HepG2 (cell line): Measurements from ENCODE around the gene ZNF556. TPM values are rescaled to one million over a fixed set of nuclear protein-coding genes. Genes with fewer than 3 reads are reported as not detected.

ENCODE experiments used
- ATAC-seq: fragments of 200-7000 bp; cut with Tn5 transposase; 3 replicates; pipeline ENCODE4 v1.9.1; 2020; ENCODE audit warnings: mild to moderate bottlenecking, moderate library complexity
- BruUV-seq: library from RNA; stranded (reverse); fragments of 400-500 nt; replicated peaks from 2 replicates; lab custom pipeline; 2021; lab: Mats Ljungman, UMichigan
- CTCF ChIA-PET: fragments of 300-600 bp; formaldehyde crosslinking; extraction: SDS; loops from one replicate; lab custom pipeline; 2021; ENCODE audit warnings: low total read pairs, inconsistent platforms, low intra/inter-chr PET ratio; lab: Yijun Ruan, JAX
- POLR2A ChIA-PET: fragments of 350-600 bp; sonication (Branson Sonifier 250); formaldehyde crosslinking; loops from one replicate; lab custom pipeline; 2020; ENCODE audit warnings: antibody characterized with exemption, inconsistent platforms; lab: Yijun Ruan, JAX
- DNase-seq: peaks from one replicate; pipeline ENCODE4 v3.0.0-alpha.2; 2015; ENCODE audit warnings: low spot score
- FAIRE-seq: peaks from 3 replicates; lab custom pipeline; 2011; peaks lifted over from hg19 to GRCh38; lab: Jason Lieb, UNC
- H2AFZ ChIP-seq: one replicate; pipeline ENCODE4 v1.6.1; 2011; ENCODE audit warnings: low read length, inconsistent platforms
- H3K27ac ChIP-seq: fragments of 300-600 bp; 3 replicates; pipeline ENCODE4 v1.8.0; 2011; ENCODE audit warnings: mixed run types, mild to moderate bottlenecking, mixed read lengths, low read length, inconsistent platforms; ENCODE audit not compliant: insufficient read depth; ENCODE audit errors: extremely low read length
- H3K27me3 ChIP-seq, 2 experiments: fragments of 200-600 bp in 1 of 2; 2 replicates in 1 of 2; 3 replicates in 1 of 2; pipeline versions ENCODE4 v1.6.0 to v1.8.0; 2011; ENCODE audit warnings: low read length in 2 of 2, mild to moderate bottlenecking in 2 of 2, moderate library complexity in 2 of 2, inconsistent platforms in 1 of 2; ENCODE audit not compliant: insufficient read depth in 2 of 2, control insufficient read depth in 1 of 2
- H3K36me3 ChIP-seq, 2 experiments: fragments of 200-600 bp in 1 of 2; replicated peaks in 1 of 2; 2 replicates in 1 of 2; 3 replicates in 1 of 2; pipeline versions ENCODE4 v1.5.1 to v1.8.0; 2011; ENCODE audit warnings: low read length in 2 of 2, inconsistent platforms in 1 of 2; ENCODE audit not compliant: insufficient read depth in 2 of 2, control insufficient read depth in 1 of 2
- H3K4me1 ChIP-seq: 2 replicates; pipeline ENCODE4 v1.5.1; 2012; ENCODE audit warnings: low read length, inconsistent platforms; ENCODE audit not compliant: insufficient read depth
- H3K4me2 ChIP-seq: 2 replicates; pipeline ENCODE4 v1.6.0; 2011; ENCODE audit warnings: low read depth, low read length, inconsistent platforms
- H3K4me3 ChIP-seq, 3 experiments: fragments of 200-600 bp in 1 of 3; sonication (generic), shearing (Covaris generic) in 1 of 3; replicated peaks in 1 of 3; 2 replicates each; pipeline ENCODE4 v1.5.1; 2011 to 2016; ENCODE audit warnings: low read length in 3 of 3, inconsistent platforms in 2 of 3, low read depth in 2 of 3, mild to moderate bottlenecking in 2 of 3, control low read depth in 1 of 3, mixed read lengths in 1 of 3; ENCODE audit not compliant: insufficient read depth in 1 of 3
- H3K79me2 ChIP-seq: one replicate; pipeline ENCODE4 v1.6.1; 2011; ENCODE audit warnings: low read length, inconsistent platforms; ENCODE audit not compliant: insufficient read depth
- H3K9ac ChIP-seq: 2 replicates; pipeline ENCODE4 v1.6.0; 2011; ENCODE audit warnings: mild to moderate bottlenecking, low read depth, low read length, inconsistent platforms; ENCODE audit not compliant: insufficient read depth
- H3K9me3 ChIP-seq: 2 replicates; pipeline ENCODE4 v1.5.1; 2012; ENCODE audit warnings: mild to moderate bottlenecking, low read length
- H4K20me1 ChIP-seq: 2 replicates; pipeline ENCODE4 v1.6.0; 2011; ENCODE audit warnings: inconsistent platforms, mild to moderate bottlenecking, low read length, moderate library complexity; ENCODE audit not compliant: insufficient read depth
- ATRX ChIP-seq: sonication (generic); formaldehyde crosslinking; IDR thresholded peaks from 2 replicates; pipeline ENCODE4 v1.4.0; 2020; ENCODE audit warnings: missing genetic modification reagents, borderline replicate concordance
- BRCA1 ChIP-seq: sonication (generic); formaldehyde crosslinking; IDR thresholded peaks from 2 replicates; pipeline ENCODE4 v1.4.0; 2020; ENCODE audit warnings: missing genetic modification reagents
- DMAP1 ChIP-seq: IDR thresholded peaks from 2 replicates; pipeline ENCODE4 v1.6.1; 2016
- ETV5 ChIP-seq: IDR thresholded peaks from 2 replicates; pipeline ENCODE4 v1.6.1; 2018; ENCODE audit warnings: missing biosample characterization, missing genetic modification reagents, inconsistent platforms, borderline replicate concordance
- KLF16 ChIP-seq, 2 experiments: sonication (generic) in 1 of 2; formaldehyde crosslinking in 1 of 2; IDR thresholded peaks; 2 replicates each; pipeline versions ENCODE4 v1.6.1 to v1.8.0; 2016 to 2023; ENCODE audit warnings: missing genetic modification reagents in 2 of 2, missing compliant biosample characterization in 1 of 2
- MAFG ChIP-seq: sonication (generic); formaldehyde crosslinking; IDR thresholded peaks from 2 replicates; pipeline ENCODE4 v1.5.1; 2020; ENCODE audit warnings: mild to moderate bottlenecking, missing genetic modification reagents
- RARA ChIP-seq: IDR thresholded peaks from 2 replicates; pipeline ENCODE4 v1.6.1; 2016; ENCODE audit warnings: missing genetic modification reagents, missing compliant biosample characterization
- RFX1 ChIP-seq: fragments of 450-650 bp; IDR thresholded peaks from 2 replicates; pipeline ENCODE4 v1.6.1; 2017
- SOX6 ChIP-seq, 2 experiments: fragments of 450-650 bp in 1 of 2; sonication (generic) in 1 of 2; formaldehyde crosslinking in 1 of 2; IDR thresholded peaks; 2 replicates each; pipeline versions ENCODE4 v1.4.0 to v1.6.1; 2017 to 2020; ENCODE audit warnings: antibody characterized with exemption in 1 of 2, mild to moderate bottlenecking in 1 of 2, missing genetic modification reagents in 1 of 2
- ZBTB21 ChIP-seq: sonication (generic); formaldehyde crosslinking; IDR thresholded peaks from 2 replicates; pipeline ENCODE4 v1.4.0; 2020; ENCODE audit warnings: missing genetic modification reagents
- ZNF10 ChIP-seq: sonication (generic); formaldehyde crosslinking; IDR thresholded peaks from 2 replicates; pipeline ENCODE4 v1.4.0; 2020; ENCODE audit warnings: mild to moderate bottlenecking, low read depth, missing genetic modification reagents, borderline replicate concordance
- ZNF251 ChIP-seq: sonication (generic); formaldehyde crosslinking; IDR thresholded peaks from 2 replicates; pipeline ENCODE4 v1.9.0; 2021; ENCODE audit warnings: mild to moderate bottlenecking, missing genetic modification reagents
- ZNF34 ChIP-seq: sonication (generic); formaldehyde crosslinking; IDR thresholded peaks from 2 replicates; pipeline ENCODE4 v1.4.0; 2020; ENCODE audit warnings: mild to moderate bottlenecking, missing genetic modification reagents, borderline replicate concordance
- ZNF451 ChIP-seq: sonication (generic); formaldehyde crosslinking; IDR thresholded peaks from 2 replicates; pipeline ENCODE4 v1.5.0; 2020; ENCODE audit warnings: mild to moderate bottlenecking, missing genetic modification reagents
- ZNF563 ChIP-seq: sonication (generic); formaldehyde crosslinking; IDR thresholded peaks from 2 replicates; pipeline ENCODE4 v1.8.0; 2022; ENCODE audit warnings: mild to moderate bottlenecking, moderate library complexity, missing genetic modification reagents
- WGBS: methylation state at CpG from one replicate; pipeline ENCODE4 v1.1.6; 2017; ENCODE audit warnings: low lambda C conversion rate; 5-methylcytosine and 5-hydroxymethylcytosine counted together
- in situ Hi-C: cut with HindIII; loops from 2 replicates; pipeline ENCODE4 v1.10.0; 2017; ENCODE audit warnings: low pct_unique_long_range_greater_than_20kb; ENCODE audit not compliant: extremely low pct_ligation_motif_present
- intact Hi-C: fragments of 100-400 bp; cut with micrococcal nuclease; formaldehyde crosslinking; loops from one replicate; pipeline ENCODE4 v1.10.0; 2022; ENCODE audit not compliant: unreplicated experiment
- polyA plus RNA-seq, 8 experiments: library from polyadenylated mRNA; depleted of rRNA in 3 of 8; stranded (reverse) in 7 of 8; unstranded in 1 of 8; fragments of >200 nt; fragmentation: Illumina TruSeq in 4 of 8; extraction: Trizol in 4 of 8; gene quantifications; 2 replicates each; pipeline versions ENCODE4 v1.2.1 to v1.2.3, GENCODE V29; 2011 to 2016; ENCODE audit warnings: low read depth in 4 of 8, missing spikeins in 1 of 8, mixed read lengths in 1 of 8; ENCODE audit not compliant: insufficient read depth in 1 of 8
- total RNA-seq, 5 experiments: library from RNA; depleted of rRNA; stranded (reverse); fragments of >200 nt; fragmentation: Illumina TruSeq; extraction: Trizol; gene quantifications; 2 replicates each; pipeline ENCODE4 v1.2.3, GENCODE V29; 2016; ENCODE audit warnings: low read depth in 1 of 5
- TF ChIP-seq, protein P1 (sequence below): IDR thresholded peaks from 2 replicates; pipeline ENCODE4 v1.6.1; 2016
- TF ChIP-seq, protein P2 (sequence below): sonication (generic); formaldehyde crosslinking; IDR thresholded peaks from 2 replicates; pipeline ENCODE4 v1.4.0; 2020; ENCODE audit warnings: mild to moderate bottlenecking, low read depth, missing genetic modification reagents
- TF ChIP-seq, protein P3 (sequence below): sonication (generic); formaldehyde crosslinking; IDR thresholded peaks from 2 replicates; pipeline ENCODE4 v1.8.1; 2023; ENCODE audit warnings: missing genetic modification reagents, mild to moderate bottlenecking, borderline replicate concordance

The ZNF556 gene
- total and polyA plus RNA-seq, 2 of the 13 experiments (the other 11 are each of a cell fraction or from before 2014, with no cell fraction given), result 4.2 to 28.6 TPM

DNA sequence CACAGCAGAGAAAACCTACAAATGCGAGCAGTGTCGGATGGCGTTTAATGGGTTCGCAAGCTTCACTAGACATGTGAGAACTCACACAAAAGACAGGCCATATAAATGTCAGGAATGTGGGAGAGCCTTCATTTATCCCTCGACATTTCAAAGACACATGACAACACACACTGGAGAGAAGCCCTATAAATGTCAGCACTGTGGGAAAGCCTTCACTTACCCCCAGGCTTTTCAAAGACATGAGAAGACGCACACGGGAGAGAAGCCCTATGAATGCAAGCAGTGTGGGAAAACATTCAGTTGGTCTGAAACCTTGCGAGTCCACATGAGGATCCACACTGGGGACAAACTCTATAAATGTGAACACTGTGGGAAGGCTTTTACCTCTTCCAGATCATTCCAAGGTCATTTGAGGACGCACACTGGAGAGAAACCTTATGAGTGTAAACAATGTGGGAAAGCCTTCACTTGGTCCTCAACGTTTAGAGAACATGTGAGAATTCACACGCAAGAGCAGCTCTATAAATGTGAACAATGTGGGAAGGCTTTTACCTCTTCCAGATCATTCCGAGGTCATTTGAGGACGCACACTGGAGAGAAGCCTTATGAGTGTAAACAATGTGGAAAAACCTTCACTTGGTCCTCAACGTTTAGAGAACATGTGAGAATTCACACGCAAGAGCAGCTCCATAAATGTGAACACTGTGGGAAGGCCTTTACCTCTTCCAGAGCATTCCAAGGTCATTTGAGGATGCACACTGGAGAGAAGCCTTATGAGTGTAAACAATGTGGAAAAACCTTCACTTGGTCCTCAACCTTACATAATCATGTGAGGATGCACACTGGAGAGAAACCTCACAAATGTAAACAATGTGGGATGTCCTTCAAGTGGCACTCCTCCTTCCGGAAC, 50.4 kb downstream of the ZNF556 start:
- no peak overlapping the region for H3K4me2 ChIP-seq
- ChIA-PET POLR2A (no interaction called here), CTCF (no interaction called here)
- peaks cover 28% of the 10 kb centered on the region for H3K79me2 ChIP-seq
- no peak overlapping the region for H3K27ac ChIP-seq
- DNase-seq, result no peak
- ATAC-seq, result no peak
- H3K27me3 ChIP-seq, result no peaks in the 10 kb centered on the region
- no peaks in the 10 kb centered on the region for H3K9me3 ChIP-seq
- H2AFZ ChIP-seq, result no peak overlapping the region
- TSS peak; percentile 30 for BruUV-seq
- H3K9ac ChIP-seq, result no peak overlapping the region
- H4K20me1 ChIP-seq, result no peaks in the 10 kb centered on the region; the same call in 1 of the 2 replicates
- intact Hi-C loops (no loop called here), in situ Hi-C loops (no loop called here)
- peaks cover 14 to 51% of the 10 kb centered on the region in 2 experiments for H3K36me3 ChIP-seq
- 95% methylated on average over 16 of the region's 16 CpGs for WGBS
- TF ChIP-seq ZNF451 (CRISPR knock-in tag) (no peak), DMAP1 (no peak), KLF16 (CRISPR knock-in tag; IDR thresholded peaks at IDR 0.05) (no peak), ZNF563 (CRISPR knock-in tag) (no peak), BRCA1 (no peak)
- H3K4me1 ChIP-seq, result no peaks in the 10 kb centered on the region; the same call in 1 of the 2 replicates
- H3K4me3 ChIP-seq, result no peak overlapping the region
- peak; percentile 15 for FAIRE-seq

DNA sequence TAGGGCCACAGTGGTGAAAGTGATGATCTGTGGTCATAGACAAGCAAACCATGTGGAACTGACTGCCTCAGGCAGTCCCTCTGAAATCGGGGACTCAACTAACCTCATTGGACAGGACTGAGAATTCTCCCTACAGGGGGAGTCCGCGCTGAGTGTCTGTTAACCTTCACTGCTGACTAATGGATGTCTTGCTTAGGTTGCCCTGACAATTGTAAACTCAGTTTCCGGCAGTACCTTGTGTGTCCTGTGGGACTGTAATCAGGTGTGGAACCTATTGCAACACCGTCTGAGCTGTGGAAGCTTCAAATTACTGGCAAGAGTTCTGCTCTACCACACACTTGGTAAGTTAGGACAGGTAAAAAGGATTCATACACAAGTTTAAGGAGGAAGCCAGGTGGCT, 55.9 kb downstream of the ZNF556 start:
- peak; percentile 49 for FAIRE-seq
- TF ChIP-seq ZBTB21 (no peak), RARA (CRISPR knock-in tag) (no peak), ZNF34 (CRISPR knock-in tag) (no peak), MAFG (CRISPR knock-in tag) (no peak), SOX6 (IDR thresholded peaks at IDR 0.05) (no peak), SOX6 (CRISPR knock-in tag; IDR thresholded peaks at IDR 0.05) (no peak), ZNF251 (no peak), ATRX (no peak), ETV5 (CRISPR knock-in tag) (no peak; the same call in 1 of the 2 replicates), RFX1 (peak; percentile 31; the same call in 1 of the 2 replicates), ZNF10 (CRISPR knock-in tag) (no peak)
- TF ChIP-seq, protein P1, sequence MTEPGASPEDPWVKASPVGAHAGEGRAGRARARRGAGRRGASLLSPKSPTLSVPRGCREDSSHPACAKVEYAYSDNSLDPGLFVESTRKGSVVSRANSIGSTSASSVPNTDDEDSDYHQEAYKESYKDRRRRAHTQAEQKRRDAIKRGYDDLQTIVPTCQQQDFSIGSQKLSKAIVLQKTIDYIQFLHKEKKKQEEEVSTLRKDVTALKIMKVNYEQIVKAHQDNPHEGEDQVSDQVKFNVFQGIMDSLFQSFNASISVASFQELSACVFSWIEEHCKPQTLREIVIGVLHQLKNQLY, result no peak
- TF ChIP-seq, protein P2, sequence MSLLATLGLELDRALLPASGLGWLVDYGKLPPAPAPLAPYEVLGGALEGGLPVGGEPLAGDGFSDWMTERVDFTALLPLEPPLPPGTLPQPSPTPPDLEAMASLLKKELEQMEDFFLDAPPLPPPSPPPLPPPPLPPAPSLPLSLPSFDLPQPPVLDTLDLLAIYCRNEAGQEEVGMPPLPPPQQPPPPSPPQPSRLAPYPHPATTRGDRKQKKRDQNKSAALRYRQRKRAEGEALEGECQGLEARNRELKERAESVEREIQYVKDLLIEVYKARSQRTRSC (CRISPR knock-in tag), result no peak
- TF ChIP-seq, protein P3, sequence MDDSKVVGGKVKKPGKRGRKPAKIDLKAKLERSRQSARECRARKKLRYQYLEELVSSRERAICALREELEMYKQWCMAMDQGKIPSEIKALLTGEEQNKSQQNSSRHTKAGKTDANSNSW (CRISPR knock-in tag), result no peak

More for the DNA sequence above, 55.9 kb downstream of the ZNF556 start:
- H3K36me3 ChIP-seq, result peaks cover 3 to 11% of the 10 kb centered on the region in 2 experiments; a peak in 3 of 5 replicates
- no peaks in the 10 kb centered on the region for H3K9me3 ChIP-seq
- H3K4me2 ChIP-seq, result no peak overlapping the region
- peak; percentile 52 for DNase-seq
- no peak overlapping the region for H3K9ac ChIP-seq
- WGBS, result 58% methylated on average over 5 of the region's 5 CpGs
- H3K4me3 ChIP-seq, result no peak overlapping the region
- peaks cover under 1% of the 10 kb centered on the region for H3K79me2 ChIP-seq
- no peak overlapping the region for H2AFZ ChIP-seq
- intact Hi-C loops (no loop called here), in situ Hi-C loops (no loop called here)
- no peaks in the 10 kb centered on the region for H4K20me1 ChIP-seq
- peak overlapping the region; percentile 0 for H3K27ac ChIP-seq
- H3K27me3 ChIP-seq, result no peaks in the 10 kb centered on the region
- no TSS peak for BruUV-seq
- H3K4me1 ChIP-seq, result peaks cover 12% of the 10 kb centered on the region
- ChIA-PET POLR2A (interaction anchor here (1.2 kb wide), 1 partner anchor 22 kb away, joined by 6 read pairs; the partner anchor contains the start of gene ZNF57), CTCF (no interaction called here)
- peak; percentile 82 for ATAC-seq
